Right hindlimb (tissue), 1 donor: ENCODE data around the gene DIP2A.

Experiments
- DNase-seq: peaks from one replicate; pipeline ENCODE4 v3.0.0-alpha.2; 2018

DIP2A gene, protein sequence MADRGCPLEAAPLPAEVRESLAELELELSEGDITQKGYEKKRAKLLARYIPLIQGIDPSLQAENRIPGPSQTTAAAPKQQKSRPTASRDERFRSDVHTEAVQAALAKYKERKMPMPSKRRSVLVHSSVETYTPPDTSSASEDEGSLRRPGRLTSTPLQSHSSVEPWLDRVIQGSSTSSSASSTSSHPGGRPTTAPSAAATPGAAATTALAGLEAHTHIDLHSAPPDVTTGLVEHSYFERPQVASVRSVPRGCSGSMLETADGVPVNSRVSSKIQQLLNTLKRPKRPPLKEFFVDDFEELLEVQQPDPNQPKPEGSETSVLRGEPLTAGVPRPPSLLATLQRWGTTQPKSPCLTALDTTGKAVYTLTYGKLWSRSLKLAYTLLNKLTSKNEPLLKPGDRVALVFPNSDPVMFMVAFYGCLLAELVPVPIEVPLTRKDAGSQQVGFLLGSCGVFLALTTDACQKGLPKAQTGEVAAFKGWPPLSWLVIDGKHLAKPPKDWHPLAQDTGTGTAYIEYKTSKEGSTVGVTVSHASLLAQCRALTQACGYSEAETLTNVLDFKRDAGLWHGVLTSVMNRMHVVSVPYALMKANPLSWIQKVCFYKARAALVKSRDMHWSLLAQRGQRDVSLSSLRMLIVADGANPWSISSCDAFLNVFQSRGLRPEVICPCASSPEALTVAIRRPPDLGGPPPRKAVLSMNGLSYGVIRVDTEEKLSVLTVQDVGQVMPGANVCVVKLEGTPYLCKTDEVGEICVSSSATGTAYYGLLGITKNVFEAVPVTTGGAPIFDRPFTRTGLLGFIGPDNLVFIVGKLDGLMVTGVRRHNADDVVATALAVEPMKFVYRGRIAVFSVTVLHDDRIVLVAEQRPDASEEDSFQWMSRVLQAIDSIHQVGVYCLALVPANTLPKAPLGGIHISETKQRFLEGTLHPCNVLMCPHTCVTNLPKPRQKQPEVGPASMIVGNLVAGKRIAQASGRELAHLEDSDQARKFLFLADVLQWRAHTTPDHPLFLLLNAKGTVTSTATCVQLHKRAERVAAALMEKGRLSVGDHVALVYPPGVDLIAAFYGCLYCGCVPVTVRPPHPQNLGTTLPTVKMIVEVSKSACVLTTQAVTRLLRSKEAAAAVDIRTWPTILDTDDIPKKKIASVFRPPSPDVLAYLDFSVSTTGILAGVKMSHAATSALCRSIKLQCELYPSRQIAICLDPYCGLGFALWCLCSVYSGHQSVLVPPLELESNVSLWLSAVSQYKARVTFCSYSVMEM (N-terminal part only)

DNA sequence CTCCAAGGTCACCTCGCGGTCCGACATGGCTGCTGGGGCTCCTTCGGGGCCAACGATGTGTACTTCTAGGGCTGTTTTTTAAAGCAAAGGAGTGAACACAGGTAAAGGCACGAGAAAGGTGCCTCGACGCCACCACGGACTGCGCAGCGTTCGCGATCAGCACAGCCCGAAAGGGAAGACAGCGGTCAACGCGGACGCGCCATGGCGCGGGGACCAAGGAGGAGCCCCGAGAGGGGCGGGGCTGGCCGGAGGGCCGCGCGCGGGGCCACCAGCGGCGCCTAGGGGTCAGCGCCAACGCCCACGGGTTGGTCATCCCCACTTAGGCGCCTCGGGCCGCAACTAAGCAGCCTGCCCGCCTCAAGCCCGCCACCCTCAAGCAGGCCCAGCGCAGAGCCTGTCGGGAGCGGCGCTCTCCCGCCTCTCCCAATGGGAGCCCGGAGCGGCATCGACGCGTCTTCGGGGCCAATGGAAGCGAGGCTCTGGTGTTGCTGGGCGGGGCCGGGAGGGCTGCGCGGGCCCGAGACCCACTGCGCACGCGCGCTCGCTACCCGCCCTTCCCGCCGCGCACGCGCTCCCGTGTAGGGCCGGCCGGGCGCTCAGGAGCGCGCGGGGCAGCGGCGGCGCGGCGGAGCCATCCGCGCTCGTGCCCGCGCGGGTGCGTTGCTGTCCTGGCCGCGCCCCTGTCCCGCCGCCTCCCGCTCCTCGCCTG, at the start of gene DIP2A:
DIP2A (plus strand) TSS at position 577 of the 709 bp plus-strand sequence. CDS start 241 bp downstream, outside the sequence.
- DNase-seq, result peak; percentile 98

GRCh38 chr21:46409641-46410406, 48.9 kb upstream of the DIP2A start:
- DNase-seq, result no peak

DNA sequence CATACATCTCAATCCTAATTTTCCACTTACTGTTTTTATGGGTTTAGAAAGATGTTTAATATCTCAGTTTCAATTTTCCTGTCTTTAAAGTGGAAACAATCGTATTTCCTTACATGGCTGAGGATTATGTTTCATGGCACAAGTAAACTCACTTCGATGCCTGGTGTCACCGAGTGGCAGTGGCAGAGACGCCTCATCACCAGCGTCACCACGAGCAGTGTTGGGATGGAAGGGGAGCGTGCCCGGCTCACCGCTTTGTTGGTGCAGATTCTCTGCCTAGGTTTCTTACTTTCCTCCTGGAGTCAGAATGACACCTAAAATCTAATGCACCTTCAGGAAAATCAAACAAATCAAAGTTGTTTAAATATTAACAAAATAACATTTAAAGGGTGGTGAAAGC, 48.2 kb upstream of the DIP2A start:
- no peak for DNase-seq

DNA sequence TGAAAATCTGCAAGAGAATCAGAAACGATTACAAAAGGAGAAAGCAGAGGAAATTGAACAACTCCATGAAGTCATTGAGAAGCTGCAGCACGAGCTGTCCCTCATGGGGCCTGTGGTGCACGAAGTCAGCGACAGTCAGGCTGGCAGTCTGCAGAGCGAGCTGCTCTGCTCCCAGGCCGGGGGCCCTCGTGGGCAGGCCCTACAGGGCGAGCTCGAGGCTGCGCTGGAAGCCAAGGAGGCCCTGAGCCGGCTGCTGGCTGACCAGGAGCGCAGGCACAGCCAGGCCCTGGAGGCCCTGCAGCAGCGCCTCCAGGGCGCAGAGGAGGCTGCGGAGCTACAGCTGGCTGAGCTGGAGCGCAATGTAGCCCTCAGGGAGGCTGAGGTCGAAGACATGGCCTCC, 47.5 kb upstream of the DIP2A start:
- no peak for DNase-seq

DNA sequence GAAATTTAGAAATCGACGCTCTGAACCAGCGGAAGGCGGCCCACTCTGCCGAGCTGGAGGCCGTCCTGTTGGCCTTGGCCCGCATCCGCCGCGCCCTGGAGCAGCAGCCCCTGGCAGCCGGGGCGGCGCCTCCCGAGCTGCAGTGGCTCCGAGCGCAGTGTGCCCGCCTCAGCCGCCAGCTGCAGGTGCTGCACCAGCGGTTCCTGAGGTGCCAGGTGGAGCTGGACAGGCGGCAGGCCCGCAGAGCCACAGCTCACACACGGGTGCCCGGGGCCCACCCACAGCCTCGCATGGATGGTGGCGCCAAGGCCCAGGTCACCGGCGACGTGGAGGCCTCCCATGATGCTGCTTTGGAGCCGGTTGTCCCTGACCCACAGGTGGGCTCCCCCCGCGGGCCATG, 47.0 kb upstream of the DIP2A start:
- DNase-seq, result no peak

DNA sequence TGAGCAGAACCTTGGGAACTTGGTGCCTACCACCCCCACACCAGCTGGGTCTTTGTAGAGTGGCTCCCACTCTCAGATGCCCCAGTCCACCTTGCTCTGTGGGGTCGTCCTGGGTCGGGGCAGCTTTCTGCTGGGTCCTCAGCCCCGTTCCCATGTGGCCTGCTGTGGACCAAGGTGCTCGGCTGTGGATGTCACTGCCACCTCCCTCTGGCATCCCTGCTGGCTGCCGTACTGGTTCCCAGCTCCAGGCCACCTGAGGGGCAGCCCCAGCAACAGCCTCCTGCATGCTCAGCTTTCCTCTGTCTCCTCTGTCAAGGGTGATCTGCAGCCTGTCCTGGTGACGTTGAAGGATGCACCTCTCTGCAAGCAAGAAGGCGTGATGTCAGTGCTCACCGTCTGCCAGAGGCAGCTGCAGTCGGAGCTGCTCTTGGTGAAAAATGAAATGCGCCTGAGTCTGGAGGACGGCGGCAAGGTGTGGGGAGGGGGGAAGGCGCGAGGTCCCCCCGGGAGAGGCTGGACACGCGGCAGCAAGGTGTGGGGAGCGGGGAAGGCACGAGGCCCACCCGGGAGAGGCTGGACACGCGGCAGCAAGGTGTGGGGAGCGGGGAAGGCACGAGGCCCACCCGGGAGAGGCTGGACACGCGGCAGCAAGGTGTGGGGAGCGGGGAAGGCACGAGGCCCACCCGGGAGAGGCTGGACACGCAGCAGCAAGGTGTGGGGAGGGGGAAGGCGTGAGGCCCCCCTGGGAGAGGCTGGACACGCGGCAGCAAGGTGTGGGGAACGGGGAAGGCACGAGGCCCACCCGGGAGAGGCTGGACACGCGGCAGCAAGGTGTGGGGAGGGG, 45.9 kb upstream of the DIP2A start:
- DNase-seq, result no peak

DNA sequence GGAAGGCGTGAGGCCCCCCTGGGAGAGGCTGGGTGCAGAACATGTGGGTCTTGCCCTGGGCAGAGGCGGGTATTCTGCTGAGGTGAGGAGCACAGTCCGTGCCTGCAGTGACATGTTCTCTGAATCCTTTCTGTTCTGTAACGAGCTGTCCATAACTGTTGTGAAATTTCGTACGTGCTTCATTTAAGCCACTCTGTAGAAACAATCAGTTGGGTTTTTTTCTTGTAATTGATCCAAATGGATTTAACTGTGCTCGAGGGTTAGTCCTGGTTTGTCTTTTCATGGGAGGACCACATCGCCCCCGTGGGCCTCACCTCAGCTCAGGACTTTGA, 45.4 kb upstream of the DIP2A start:
- DNase-seq, result no peak

- DNase-seq, result no peak
These were observed 43.8 kb upstream of the DIP2A start for GRCh38 chr21:46414965-46415275.

- DNase-seq, result no peak
These were observed 42.1 kb upstream of the DIP2A start for GRCh38 chr21:46416551-46416950.

DNA sequence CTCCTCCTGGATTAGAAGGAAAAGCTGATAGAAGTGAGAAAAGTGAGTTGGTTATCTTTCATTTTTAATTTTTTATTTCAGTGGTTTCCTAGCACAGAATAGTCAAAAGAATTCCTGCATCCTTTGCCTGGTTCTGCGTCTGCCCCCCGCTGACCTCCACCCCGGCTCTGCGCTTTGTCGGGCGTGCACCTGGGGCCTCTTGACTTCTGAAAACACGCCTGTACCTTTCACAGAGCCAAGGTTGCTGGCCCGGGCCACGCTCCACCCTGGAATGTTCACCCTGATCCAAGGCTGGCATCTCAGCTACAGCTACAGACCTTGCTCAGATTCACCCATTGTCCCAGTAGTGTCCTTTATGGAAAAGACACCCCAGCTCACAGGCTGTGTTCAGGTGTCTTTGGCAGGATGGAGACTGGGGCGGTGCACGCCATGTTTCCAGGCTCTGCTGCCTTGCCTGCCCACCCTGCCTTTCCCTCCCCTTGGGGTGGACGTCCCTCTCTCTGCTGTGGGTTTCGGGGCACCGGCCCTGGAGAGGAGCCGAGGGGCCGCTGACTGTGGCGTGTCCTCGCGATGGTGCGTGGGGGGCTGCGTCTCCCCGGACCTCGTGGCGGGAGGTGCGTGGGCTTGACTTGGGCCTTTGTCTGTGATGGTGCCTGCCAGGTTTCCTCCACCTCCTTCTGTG, 40.3 kb upstream of the DIP2A start:
- DNase-seq, result no peak

DNA sequence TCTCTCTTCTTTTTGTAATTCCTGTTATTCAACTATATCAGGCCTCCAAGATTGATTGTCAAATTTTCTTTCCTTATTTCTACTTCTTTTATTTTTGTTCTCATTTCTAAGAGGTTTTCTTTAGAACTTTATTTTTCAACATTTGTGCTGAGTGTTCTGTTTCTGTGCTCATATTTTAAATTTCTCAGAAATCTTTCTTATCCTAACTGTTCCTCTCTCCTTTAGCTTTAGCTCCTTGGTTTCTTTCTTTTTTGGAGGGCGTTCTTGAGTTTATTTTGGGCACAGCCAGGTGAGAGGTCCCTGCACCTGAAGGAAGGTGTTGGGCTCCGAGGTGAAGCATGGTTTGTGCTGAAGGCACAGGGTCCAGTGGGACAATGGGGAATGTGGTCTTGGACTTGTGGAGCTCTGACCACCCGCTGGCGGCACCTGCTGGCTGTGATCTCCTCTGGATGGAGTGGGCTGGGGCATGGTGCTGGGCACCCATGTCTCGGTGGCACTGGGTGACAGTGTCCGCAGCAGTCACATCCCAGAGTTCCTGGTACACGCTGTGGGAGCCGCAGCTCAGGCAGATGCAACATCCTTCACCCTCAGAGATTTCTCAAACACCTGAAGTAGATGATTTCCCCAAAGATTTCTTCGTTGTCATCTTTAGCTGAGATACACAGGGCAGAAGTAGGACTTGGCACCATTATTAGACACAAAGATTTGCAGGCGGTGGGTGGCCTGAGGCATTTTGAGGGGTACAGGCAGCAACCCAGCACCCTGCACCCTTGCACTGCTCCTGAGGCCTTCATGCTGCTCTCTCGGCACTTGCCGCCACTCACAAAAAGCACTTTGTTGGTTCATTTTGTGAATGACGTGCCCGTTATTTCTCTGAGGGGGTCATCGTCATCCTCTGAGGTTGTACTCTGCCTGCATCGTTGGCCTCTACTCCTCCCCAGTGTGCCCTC, 38.2 kb upstream of the DIP2A start:
- no peak for DNase-seq

DNA sequence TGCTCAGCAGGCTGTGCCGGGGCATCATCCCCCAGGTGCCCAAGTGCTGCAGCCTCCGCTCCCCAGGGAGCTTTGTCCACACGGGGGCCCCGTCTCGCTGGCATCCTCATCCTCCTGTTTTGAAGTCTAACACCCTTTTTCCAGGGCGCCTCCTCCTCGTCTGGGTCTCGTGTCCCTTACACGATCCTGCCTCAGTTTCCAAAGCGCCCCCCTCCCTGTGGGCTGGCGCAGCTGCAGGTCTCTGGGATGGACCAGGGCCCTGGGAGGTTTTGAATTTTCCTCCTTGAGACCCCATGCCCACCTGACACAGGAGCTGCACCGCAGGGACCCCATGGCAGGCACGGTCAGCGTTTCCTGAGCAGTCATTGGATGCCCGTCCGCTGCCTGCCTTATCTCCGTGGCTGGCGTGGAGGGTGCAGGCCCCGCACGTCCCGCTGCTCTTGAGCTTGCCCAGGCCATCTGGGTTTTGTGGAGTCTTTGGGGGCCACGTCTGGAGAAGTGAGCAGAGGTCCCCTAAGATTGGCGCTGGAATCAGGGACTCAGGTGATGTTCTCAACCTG, 37.4 kb upstream of the DIP2A start:
- DNase-seq, result no peak

DNA sequence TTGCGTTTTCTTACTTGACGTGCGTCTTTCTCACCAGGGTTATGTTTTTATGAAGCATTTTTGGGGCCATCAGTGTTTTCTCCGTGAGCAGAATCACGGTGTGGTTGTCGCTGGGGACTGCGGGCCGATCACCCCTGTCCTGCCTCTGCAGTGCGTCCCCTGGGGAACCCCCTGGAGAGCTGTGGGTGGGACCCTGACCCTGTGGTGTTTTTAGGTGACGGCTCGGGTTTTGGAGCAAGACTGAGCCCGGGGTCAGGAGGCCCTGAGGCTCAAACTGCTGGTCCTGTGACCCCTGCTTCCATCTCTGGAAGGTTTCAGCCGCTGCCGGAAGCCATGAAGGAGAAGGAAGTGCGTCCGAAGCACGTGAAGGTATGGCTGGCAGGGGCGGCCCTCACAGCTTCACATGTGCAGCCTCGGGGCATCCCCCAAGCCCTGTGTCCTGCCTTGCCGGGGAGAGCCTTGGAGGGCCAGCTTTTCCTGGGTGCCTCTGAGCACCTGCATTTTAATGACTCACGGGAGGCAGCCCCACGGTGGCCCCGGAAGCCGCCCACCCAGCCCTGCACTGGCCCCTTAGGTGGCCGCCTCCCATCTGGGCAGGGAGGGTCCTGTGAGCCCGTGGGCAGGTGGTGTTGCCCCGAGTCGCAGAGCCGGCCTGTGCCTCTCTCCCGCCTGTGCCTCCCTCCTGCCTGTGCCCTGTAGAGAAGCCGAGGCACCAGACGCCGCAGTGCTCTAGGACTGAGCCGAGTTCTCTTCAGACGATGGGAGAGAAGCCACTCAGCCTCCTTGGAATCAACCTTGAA, 36.7 kb upstream of the DIP2A start:
- DNase-seq, result no peak

DNA sequence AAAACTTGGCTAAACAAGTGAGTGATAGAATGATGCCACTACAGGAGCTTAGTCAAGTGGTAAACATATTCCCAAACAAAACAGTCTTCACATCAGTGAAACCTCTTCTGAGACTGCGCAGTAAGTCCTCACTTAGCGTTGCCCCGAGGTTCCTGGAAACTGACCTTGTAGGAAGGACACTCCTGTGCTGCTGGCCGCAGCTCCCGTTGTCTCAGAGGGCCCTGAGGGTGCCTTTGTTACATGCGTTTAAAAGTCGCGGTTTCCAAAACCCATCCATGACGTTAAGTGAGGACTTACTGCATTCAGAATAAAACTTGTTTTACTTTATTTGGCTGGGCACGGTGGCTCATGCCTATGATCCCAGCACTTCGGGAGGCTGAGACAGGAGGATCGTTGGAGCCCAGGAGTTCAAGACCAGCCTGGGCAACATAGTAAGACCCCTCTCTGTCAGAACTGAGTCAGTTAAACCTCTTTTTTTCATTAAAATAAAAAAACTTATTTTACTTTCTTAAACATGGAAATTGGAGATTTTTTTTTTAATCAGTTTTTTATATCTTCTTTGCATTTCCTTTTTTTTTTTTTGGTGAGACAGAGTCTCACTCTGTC, 36.0 kb upstream of the DIP2A start:
- no peak for DNase-seq

DNA sequence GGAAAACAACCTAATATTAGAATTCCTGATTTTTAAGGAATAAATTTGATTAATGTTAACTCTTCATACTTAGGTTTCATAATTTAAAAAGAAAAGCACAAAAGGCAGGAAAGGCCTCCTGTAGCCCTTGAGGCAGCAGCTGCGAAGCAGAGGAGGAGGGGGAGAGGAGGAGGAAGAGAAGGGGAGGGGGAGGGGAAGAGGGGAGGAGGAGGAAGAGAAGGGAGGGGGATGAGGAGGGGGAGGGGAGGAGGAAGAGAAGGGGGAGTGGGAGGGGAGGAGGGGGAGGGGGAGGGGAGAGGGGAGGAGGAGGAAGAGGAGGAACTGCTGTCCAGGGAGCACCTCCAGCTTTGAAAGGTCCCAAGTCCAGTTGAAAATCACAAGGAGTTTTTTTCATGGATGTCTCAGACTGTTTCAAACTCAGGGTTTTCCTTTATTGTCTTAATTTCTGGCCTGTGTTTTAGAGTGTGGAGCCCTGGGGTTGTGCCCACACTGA, 35.1 kb upstream of the DIP2A start:
- no peak for DNase-seq

DNA sequence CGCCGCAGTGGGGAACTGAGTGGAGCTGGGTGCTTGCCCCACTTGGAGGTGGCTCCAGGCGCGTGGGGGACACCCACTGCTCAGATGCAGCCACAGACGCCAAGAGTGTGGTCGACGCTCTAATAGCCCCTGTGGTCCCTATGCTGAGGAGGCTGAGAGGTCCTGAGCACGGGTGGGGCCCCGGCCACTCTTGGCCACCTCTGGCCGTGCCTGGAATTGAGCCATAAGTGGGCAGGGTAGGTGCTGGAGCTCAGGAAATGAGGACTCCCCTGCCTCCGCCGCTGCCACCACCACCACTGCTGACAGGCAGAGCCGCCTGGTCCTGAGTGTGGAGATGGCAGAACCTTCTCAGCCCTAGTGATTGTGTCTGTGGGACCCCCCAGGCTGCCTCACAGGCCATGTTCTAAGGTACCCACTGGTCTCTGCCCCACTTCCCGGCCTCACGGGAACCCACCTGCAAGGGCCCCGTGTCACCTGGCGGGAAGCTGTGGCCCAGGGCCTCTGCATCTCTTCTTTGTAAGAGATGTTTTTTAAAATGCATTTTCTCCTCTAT, 34.6 kb upstream of the DIP2A start:
- no peak for DNase-seq

DNA sequence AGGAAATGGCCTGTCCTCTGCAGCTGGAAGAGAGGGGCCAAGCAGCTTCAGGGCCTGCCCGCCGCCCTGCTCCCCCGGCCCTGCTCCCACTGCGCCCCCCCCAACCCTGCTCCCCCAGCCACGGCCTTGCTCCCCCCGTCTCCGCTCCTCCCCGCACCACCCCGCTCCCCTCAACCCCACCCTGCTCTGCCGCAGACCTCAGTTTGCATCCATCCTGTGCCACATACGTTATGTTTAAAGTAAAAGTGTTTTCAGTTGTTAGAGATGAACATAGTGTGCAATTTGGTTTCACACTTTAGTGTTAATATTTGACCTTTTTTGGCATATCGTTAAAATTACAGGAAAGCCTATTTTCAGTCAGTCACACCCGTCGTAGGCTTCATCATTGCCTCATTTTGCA, 34.1 kb upstream of the DIP2A start:
- DNase-seq, result no peak
